Ectodermal cell (in vitro differentiated cells): Measurements from ENCODE around the gene SETD9.

Experiments used
- H3K27ac ChIP-seq: 2 replicates; pipeline ENCODE4 v1.7.0; 2013; ENCODE audit warnings: mild to moderate bottlenecking, low read depth, low read length; ENCODE audit not compliant: insufficient read depth, poor library complexity, severe bottlenecking
- H3K27me3 ChIP-seq: 2 replicates; pipeline ENCODE4 v1.7.0; 2013; ENCODE audit warnings: mild to moderate bottlenecking, low read length; ENCODE audit not compliant: insufficient read depth, control insufficient read depth, poor library complexity, severe bottlenecking
- H3K36me3 ChIP-seq: one replicate; pipeline ENCODE4 v1.7.0; 2013; ENCODE audit warnings: low read length; ENCODE audit not compliant: control insufficient read depth, insufficient read depth
- H3K4me1 ChIP-seq: one replicate; pipeline ENCODE4 v1.7.0; 2013; ENCODE audit warnings: low read length; ENCODE audit not compliant: control insufficient read depth, insufficient read depth
- H3K4me3 ChIP-seq: 2 replicates; pipeline ENCODE4 v1.7.0; 2013; ENCODE audit warnings: low read depth, low read length, control low read depth; ENCODE audit not compliant: insufficient read depth
- H3K9me3 ChIP-seq: 2 replicates; pipeline ENCODE4 v1.7.0; 2013; ENCODE audit warnings: mild to moderate bottlenecking, low read length, moderate library complexity; ENCODE audit not compliant: control insufficient read depth
- WGBS, 2 experiments: methylation state at CpG; one replicate each; pipeline ENCODE4 v1.1.7; 2013; ENCODE audit warnings: missing lambda C conversion rate in 2 of 2; 5-methylcytosine and 5-hydroxymethylcytosine counted together

Gene SETD9

DNA sequence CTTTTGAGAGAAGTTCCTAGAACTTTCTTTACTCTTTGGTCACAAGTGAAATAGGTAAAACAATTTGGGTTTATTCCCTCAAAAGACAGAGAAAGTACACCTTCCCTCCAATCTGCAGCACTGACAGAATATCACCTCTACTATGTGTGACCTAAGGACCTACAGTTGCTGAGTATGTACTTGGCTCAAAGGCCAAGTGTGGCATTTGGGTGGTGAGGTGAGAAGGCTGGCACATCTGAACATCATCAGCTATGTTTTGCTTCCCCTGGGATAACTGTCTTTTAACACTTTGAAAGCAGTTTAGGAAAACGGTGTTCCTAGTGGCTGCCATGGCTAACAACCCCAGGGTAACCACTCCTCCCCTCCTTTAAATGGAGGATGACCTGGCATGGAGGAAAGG lies 24.9 kb downstream of the SETD9 start:
- 92 to 93% methylated on average over 1 of the region's 1 CpG for WGBS, 2 experiments
- Histone ChIP-seq H3K9me3 (no peaks in the 10 kb centered on the region), H3K36me3 (peaks cover 39% of the 10 kb centered on the region)

DNA sequence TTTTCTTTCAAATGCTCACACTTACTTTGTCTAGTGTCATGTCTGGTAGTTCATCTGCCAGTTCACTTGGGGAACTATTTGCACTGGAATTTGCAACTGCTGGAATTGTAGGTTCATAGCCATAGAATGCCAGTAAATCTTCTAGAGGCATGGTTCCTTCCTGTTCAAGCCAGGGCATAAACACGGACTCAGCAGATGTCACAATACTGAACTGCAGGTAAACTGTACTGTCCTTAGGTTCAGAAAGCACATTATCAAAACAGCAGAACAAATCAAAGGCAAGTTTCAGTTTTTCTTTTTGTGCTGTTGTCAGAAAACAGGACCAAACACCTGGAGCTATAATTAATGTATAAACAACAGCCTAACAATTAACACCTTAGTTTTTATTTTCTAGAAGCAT lies 29.5 kb downstream of the SETD9 start:
- 88 to 100% methylated on average over 1 of the region's 1 CpG for WGBS, 2 experiments

More for the DNA sequence above, 24.9 kb downstream of the SETD9 start:
- no peaks in the 10 kb centered on the region for H3K27me3 ChIP-seq
- H3K4me3 ChIP-seq = no peak overlapping the region
- H3K27ac ChIP-seq = no peak overlapping the region
- H3K4me1 ChIP-seq = no peaks in the 10 kb centered on the region

DNA sequence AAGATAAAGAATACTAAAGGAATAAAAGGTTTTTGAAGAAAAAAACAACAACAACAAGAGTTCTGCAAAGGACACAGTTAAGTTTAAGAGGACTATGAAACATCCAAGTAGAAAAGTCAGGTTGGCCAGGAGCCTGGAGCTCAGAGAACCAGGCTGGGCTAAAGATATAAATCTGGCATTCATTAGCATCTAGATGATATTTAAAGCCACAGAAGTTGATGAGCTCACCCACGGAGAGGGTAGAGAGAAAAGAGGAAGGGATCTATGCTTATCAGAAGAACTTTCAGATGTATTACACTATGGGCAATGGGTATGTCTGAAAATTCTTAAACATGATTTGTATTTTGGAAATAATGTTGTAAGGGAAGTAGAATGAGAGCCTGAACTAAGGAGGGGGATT lies 32.6 kb downstream of the SETD9 start:
- Histone ChIP-seq H3K4me1 (no peaks in the 10 kb centered on the region), H3K27ac (no peak overlapping the region), H3K36me3 (peaks cover 39% of the 10 kb centered on the region), H3K27me3 (no peaks in the 10 kb centered on the region), H3K4me3 (no peak overlapping the region), H3K9me3 (no peaks in the 10 kb centered on the region)
- WGBS, 2 experiments = 95% methylated on average over 1 of the region's 1 CpG

More for the DNA sequence above, 29.5 kb downstream of the SETD9 start:
- Histone ChIP-seq H3K27me3 (no peaks in the 10 kb centered on the region), H3K9me3 (no peaks in the 10 kb centered on the region), H3K4me3 (no peak overlapping the region), H3K36me3 (peaks cover 46% of the 10 kb centered on the region), H3K27ac (no peak overlapping the region), H3K4me1 (no peaks in the 10 kb centered on the region)

DNA sequence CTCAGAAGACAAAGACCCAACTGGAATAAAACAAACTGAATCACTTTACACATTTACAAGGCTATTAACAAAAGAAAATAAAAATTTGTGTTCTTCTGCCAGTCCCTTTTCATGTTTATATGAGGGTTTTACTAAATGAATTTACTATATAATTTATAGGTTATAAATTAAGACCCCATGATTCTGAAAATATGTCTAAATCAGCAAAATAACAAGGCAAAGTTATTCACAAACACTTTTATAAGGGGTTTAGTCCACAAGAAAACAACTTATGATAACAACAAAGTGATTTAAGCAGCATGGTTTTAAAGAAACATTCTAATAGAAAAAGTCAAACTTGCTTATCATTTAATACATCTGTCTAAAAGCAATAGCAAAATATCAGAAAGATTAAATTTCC lies 37.7 kb downstream of the SETD9 start:
- Histone ChIP-seq H3K4me3 (no peak overlapping the region), H3K36me3 (peaks cover 9% of the 10 kb centered on the region), H3K27ac (no peak overlapping the region), H3K9me3 (no peaks in the 10 kb centered on the region), H3K4me1 (no peaks in the 10 kb centered on the region), H3K27me3 (no peaks in the 10 kb centered on the region)

DNA sequence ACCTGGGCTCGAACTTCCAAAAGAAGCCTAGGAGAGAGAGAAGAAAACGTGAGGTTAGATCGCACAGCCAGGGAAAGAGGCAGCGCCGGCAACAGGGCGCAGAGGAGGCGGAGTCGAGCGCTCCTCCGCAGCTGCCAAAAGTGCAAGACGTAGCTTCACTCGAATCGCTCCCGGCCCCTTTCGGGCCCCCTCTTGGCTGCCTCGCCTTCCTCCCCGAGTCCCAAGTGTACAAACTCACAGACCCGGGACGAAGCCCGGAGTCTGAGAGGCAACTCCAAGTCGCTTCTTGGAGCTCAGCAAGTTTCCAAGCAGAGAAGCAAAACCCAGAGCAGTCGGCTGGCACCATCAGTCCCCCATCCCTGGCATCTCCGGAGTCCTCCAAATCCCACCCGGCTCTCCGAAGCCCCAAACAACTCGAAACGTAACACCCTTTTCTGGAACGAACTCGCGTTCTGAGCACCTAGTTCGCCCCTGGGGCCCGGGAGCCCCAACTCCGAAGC lies 41.3 kb downstream of the SETD9 start:
- peaks cover 9% of the 10 kb centered on the region for H3K36me3 ChIP-seq
- peak overlapping the region; percentile 73 for H3K4me3 ChIP-seq
- no peaks in the 10 kb centered on the region for H3K9me3 ChIP-seq
- H3K27me3 ChIP-seq = peaks cover 9% of the 10 kb centered on the region
- 1% methylated on average over 33 of the region's 33 CpGs for WGBS, 2 experiments
- no peaks in the 10 kb centered on the region for H3K4me1 ChIP-seq
- no peak overlapping the region for H3K27ac ChIP-seq

DNA sequence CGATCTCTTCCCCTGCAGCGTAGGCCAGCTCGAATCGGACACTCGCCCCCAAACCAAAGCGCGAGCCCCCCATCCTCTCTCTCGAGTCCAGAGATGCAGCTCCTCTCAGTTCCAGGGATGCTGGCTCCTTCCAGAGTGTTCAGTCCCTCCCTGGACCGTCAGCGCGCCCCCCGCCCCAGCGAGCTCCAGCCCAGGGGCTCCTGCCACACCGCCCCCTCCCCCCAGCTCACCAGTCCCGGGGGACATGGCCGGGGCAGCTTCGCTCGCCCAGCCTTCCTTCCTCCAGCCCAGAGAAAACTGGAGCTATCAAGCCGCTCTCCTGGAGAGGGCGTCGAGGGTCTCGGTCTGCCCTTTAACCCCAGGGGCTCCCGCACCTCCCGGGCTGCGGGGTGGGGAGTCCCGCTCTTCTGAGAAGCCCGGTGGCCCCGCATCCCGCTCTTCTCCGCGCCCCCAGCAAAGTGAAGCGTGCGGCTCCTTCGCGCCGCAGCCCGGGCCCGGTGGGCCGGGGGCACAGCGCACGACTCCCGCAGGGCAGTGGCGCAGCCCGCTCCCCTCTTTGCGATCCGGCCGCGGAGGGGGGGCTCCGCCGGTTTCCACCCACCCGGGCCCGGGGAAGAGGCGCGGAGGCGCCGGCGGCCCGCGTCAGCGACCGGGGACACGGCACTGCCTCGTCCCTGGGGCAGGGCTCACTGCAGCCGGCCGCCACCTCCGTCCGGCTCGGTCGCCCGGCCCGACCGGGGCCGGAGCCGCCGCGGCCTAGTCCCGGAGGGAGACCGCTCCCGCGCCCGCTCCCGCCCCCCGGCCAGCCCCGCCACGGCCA lies 41.9 kb downstream of the SETD9 start:
- H3K36me3 ChIP-seq = peaks cover 4% of the 10 kb centered on the region
- WGBS, 2 experiments = 0 to 1% methylated on average over 85 of the region's 85 CpGs
- peaks cover 9% of the 10 kb centered on the region for H3K27me3 ChIP-seq
- no peaks in the 10 kb centered on the region for H3K9me3 ChIP-seq
- H3K27ac ChIP-seq = peak overlapping the region; percentile 30
- H3K4me3 ChIP-seq = peak overlapping the region; percentile 73
- no peaks in the 10 kb centered on the region for H3K4me1 ChIP-seq

DNA sequence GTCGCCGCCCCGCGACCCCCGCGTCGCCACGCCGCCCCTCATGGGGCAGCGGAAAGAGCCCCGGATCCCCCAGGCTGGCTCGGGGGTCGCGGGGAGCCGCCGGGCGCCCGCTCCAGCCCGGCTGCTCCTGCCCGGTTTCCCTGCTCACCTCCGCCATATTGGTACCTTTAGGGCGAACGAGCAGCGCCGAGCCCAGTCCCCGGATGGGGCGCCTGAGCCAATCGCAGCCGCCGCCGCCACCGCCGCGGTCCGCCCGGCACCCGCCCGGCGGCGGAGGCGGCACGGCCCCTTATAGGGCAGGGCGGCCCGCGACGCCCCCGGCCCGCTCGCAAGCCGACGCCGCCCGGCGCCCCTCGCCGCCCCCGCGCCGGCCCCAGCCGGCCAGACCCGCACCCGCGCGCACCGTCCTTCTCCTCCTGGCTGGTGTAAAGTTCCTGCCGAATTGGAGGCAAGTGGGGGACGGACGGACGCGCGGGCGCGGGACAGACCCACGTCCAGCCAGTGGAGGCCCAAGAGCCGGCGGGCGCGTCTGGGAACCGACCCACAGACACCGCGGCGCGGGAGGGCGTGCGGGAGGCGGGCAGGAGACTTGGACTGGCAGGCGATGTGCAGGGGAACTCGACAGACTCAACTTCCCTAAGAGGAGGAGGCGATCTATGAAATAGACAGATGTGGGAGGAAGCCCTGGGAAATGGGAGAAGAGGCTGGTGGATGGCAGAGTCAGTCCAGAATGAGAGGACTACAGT lies 42.7 kb downstream of the SETD9 start, which contains the start of gene MIER3:
MIER3 (minus strand) TSS at position 178 of the 746 bp plus-strand sequence; CDS start at position 157, 21 bp downstream.
- Histone ChIP-seq H3K4me1 (no peaks in the 10 kb centered on the region), H3K27me3 (peaks cover 9% of the 10 kb centered on the region), H3K9me3 (no peaks in the 10 kb centered on the region), H3K27ac (peak within 1 kb of the TSS; percentile 64), H3K36me3 (no peaks in the 10 kb centered on the region), H3K4me3 (peak within 1 kb of the TSS; percentile 73)
- WGBS, 2 experiments = 0 to 1% methylated on average over 89 of the region's 89 CpGs

DNA sequence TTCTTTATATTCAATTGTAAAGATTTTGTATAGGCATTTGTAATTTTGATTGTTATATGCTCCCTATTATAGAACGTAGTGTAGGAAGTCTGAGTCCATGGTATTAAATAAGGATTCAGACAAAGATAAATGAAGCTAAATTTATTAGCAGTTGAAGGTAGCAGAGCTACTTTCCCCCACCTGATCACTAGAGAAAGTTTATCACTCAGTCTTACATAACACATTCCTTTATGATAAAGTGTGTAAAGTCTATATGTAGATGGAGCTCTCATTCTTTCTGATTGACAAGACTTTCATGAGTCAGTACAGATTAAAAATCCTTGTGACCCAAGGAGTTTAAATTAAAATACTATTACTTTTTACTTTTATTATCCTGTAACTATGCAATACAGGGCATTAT lies 44.9 kb downstream of the SETD9 start:
- no peaks in the 10 kb centered on the region for H3K9me3 ChIP-seq
- no peaks in the 10 kb centered on the region for H3K4me1 ChIP-seq
- peaks cover 9% of the 10 kb centered on the region for H3K27me3 ChIP-seq
- H3K4me3 ChIP-seq = no peak overlapping the region
- no peak overlapping the region for H3K27ac ChIP-seq
- H3K36me3 ChIP-seq = no peaks in the 10 kb centered on the region
- WGBS, 2 experiments = 85 to 100% methylated on average over 1 of the region's 1 CpG

DNA sequence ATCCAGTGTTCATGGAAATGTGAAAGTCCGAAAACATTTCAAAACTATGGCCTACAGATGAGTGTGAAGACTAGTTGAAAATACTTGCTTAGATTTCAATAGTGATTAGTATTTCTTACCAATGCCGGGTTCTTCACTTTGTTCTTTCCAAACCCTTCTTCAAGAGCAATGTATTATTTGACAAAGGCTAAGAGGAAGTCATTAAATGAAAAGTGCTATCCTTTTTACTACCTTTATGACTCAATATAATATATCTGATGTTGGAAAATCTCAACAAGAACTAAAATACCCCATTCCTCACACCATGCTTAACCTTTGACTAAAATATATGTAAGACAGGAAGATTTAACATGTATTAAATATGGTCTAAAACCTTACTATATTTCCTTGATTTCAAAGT lies 49.2 kb downstream of the SETD9 start:
- Histone ChIP-seq H3K4me3 (no peak overlapping the region), H3K27ac (no peak overlapping the region), H3K36me3 (no peaks in the 10 kb centered on the region), H3K9me3 (no peaks in the 10 kb centered on the region), H3K4me1 (no peaks in the 10 kb centered on the region), H3K27me3 (peaks cover 5% of the 10 kb centered on the region)
- WGBS, 2 experiments = 91 to 100% methylated on average over 1 to 2 of the region's 2 CpGs

DNA sequence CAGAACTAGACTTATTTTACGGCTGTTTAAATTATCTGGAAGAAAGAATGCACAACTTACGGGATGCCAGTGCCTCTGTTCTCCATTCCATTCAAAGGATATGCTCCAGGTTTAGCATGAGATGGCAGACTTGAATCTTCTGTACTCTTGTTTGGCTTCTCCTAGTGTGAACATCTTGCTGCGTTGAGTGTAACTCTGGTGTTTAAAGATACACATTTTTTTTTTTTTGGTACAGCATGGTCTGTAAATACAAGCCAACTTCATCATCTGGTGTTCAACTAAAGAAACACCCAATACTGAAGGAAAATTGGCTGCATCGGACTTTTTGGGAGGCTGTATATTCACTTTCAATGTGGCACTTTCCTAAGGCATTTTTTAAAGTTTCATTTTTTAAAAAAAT lies 49.9 kb downstream of the SETD9 start:
- 94 to 96% methylated on average over 4 of the region's 4 CpGs for WGBS, 2 experiments
- Histone ChIP-seq H3K9me3 (no peaks in the 10 kb centered on the region), H3K27ac (no peak overlapping the region), H3K4me1 (no peaks in the 10 kb centered on the region), H3K27me3 (no peaks in the 10 kb centered on the region), H3K4me3 (no peak overlapping the region), H3K36me3 (no peaks in the 10 kb centered on the region)
